Tongue (tissue), 1 donor: ENCODE results near the gene DOCK6. TPM values are rescaled to one million over a fixed set of nuclear protein-coding genes. Genes with fewer than 3 reads are reported as not detected.

Experiments used
- total RNA-seq: library from RNA; depleted of rRNA; stranded (reverse); fragments of >200 nt; gene quantifications from one replicate; pipeline ENCODE4 v1.2.3, GENCODE V29; 2014

DOCK6 gene
- total RNA-seq, 1 donor from 2014 or later, result 23.2 TPM

Other genes starting within 250 kb of the DOCK6 start
- 43.1 TPM for gene LDLR, start 173.1 kb downstream of the DOCK6 start, total RNA-seq
- gene SPC24, start 106.7 kb downstream of the DOCK6 start, total RNA-seq, result 12.3 TPM
- gene KANK2, start 65.0 kb downstream of the DOCK6 start, total RNA-seq, result 236 TPM
- gene ANGPTL8, start 22.9 kb downstream of the DOCK6 start, total RNA-seq, result not detected
- not detected for gene TSPAN16, start 33.6 kb upstream of the DOCK6 start, total RNA-seq
- gene RAB3D, start 77.1 kb upstream of the DOCK6 start, total RNA-seq, result 19.2 TPM
- 98.4 TPM for gene TMEM205, start 83.7 kb upstream of the DOCK6 start, total RNA-seq
- 7.4 TPM for gene CCDC159, start 84.0 kb upstream of the DOCK6 start, total RNA-seq
- 20.3 TPM for gene PLPPR2, start 92.9 kb upstream of the DOCK6 start, total RNA-seq
- 0.82 TPM for gene SWSAP1, start 112.1 kb upstream of the DOCK6 start, total RNA-seq
- 3.0 TPM for gene EPOR, start 121.8 kb upstream of the DOCK6 start, total RNA-seq
- 0.10 TPM for gene RGL3, start 156.8 kb upstream of the DOCK6 start, total RNA-seq
- gene ODAD3, start 172.6 kb upstream of the DOCK6 start, total RNA-seq, result not detected
- gene PRKCSH, start 173.1 kb upstream of the DOCK6 start, total RNA-seq, result 86.7 TPM
- 0.31 TPM for gene ELAVL3, start 218.5 kb upstream of the DOCK6 start, total RNA-seq
- gene ZNF653, start 243.3 kb upstream of the DOCK6 start, total RNA-seq, result 4.2 TPM